ENCODE results near the gene MBNL2.

The MBNL2 gene

GRCh38 chr13:97235549-97236231 is 13.6 kb downstream of the MBNL2 start:
- DNase-seq = no peak

GRCh38 chr13:97237388-97237787 is 15.3 kb downstream of the MBNL2 start:
- no peak for DNase-seq

GRCh38 chr13:97238432-97238831 is 16.3 kb downstream of the MBNL2 start:
- DNase-seq = no peak

GRCh38 chr13:97238883-97239282 is 16.8 kb downstream of the MBNL2 start:
- DNase-seq = no peak

DNA sequence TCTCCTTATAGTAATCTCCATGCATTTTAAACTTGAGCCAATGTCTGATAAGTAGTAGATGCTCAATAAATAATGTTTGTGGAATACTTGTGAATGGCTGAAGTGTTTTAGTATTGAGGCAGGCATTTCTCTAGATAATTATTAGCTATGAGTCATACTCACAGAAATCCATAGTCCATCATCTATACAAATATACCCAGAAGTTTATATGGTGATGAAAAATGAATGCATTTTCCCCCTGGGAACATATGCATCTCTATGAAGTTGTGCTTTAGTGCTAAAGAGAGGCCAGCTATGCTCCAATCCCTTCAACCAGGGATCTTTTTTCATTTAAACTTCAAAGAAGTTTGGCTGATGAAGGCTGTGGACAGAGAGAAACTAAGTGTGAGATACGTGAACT is 17.2 kb downstream of the MBNL2 start:
- no peak for DNase-seq

DNA sequence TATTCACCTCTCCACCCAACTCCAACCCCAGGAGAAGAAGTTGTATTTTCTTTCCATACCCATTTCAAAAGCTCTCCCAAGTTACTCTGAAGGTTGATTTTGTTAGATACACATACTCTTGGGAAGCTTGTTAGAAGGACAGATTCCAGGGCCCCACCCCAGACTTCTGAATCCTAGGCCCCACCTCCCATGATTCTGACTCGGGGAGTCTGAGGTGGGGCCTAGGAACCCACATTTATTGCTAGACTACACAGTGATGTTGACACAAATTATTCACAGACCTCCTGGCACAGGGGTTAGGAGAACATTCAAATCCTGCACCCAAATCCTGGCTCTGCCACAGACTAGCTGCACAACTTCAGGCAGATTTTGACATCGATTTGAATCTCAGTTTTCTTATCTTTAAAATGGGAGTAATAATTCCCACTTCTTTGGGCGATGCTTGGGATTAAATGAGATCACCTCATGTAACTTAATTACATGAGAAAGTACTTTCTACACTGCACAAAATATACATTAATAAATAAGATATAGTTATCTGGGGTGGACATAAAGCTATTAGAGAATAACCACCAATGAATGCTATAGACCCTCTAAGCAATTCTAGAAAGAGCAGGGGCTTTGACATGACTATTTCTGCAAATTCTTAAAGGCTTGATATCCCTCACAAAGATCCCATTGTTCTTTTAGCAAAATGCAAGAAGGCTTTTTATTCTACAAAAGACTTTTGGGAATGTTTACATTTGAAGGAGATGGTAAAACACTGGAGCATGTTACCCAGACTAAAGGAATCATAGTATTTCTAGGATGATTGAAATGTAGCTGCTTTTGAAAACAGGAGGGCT is 18.0 kb downstream of the MBNL2 start:
- DNase-seq = no peak

- no peak for DNase-seq
Measured at GRCh38 chr13:97240788-97241734, 18.9 kb downstream of the MBNL2 start.

GRCh38 chr13:97241761-97242160 is 19.6 kb downstream of the MBNL2 start:
- DNase-seq = no peak

GRCh38 chr13:97242755-97243497 is 20.8 kb downstream of the MBNL2 start:
- no peak for DNase-seq

DNA sequence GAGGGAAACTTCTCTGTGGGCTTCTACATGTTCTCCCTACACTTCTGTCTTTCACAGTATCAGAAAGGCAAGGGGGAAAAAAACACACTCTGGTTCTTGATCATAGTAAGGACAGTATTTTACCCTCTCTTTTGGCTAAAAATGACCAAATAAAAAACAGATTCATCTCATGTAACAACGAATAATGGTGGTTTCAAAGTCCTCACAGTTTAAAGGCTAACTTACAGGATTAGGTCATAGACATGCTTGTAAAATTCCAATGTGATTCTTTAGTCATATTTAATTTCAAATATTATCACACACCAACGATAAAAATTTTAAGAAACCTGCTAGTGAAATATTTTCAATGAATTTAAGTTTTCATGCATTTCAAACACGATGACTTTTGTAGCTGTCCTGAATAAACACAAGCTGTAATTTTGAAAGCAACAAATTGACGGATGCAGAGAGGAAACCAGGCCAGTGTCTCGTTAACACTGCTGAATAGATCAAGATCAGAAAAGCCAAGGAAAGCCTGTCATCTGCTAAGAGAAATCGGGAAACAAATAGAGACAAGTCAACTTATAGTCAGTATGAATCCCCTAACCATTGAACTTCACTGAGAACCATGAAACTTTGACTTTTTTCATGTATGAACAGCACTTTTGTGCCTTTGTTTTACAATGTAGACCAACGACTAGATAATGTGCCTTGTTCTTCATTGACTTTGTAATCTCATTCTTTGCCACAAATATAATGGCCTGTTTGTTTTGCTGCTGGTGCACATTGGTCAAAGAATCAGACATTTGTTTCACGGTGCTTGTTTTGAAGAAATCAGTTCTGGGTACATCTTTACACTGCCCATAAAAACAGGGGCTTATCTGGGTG is 22.0 kb downstream of the MBNL2 start:
- no peak for DNase-seq

GRCh38 chr13:97245011-97245410 is 22.9 kb downstream of the MBNL2 start:
- DNase-seq = no peak

- DNase-seq = no peak
Measured at GRCh38 chr13:97246596-97247158, 24.5 kb downstream of the MBNL2 start.

GRCh38 chr13:97248243-97248642 is 26.1 kb downstream of the MBNL2 start:
- DNase-seq = no peak

DNA sequence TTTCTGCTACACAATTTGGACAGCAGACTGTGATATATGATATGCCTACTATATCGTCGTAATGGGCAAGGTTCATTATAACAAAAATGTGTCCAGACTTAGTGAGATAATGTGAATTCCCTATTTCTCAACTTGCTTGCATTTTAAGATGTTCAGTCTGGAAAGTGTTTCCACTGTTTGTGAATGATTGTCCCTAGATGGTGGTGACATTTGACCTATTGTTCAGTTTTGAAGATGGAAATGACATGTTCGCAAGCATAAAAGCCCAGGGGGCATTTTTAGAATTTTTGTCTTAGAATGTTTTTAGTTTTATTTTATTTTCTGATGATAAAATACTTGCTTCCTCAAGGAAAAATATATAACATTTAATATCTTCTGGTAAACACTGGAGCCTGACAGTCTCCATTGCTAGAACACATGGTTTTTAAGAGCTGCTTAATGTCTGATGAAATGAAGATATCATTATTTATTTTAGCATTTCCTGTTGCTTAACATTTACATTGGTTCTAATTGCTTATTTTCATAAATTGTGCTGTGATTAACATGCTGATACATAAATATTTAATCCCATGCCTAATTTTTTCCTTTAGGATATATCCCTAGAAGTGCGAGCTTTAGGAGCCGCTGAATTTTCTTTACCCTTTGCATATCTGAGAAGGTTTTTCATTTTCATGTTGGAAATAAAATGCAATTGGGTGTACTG is 27.1 kb downstream of the MBNL2 start:
- DNase-seq = no peak

DNA sequence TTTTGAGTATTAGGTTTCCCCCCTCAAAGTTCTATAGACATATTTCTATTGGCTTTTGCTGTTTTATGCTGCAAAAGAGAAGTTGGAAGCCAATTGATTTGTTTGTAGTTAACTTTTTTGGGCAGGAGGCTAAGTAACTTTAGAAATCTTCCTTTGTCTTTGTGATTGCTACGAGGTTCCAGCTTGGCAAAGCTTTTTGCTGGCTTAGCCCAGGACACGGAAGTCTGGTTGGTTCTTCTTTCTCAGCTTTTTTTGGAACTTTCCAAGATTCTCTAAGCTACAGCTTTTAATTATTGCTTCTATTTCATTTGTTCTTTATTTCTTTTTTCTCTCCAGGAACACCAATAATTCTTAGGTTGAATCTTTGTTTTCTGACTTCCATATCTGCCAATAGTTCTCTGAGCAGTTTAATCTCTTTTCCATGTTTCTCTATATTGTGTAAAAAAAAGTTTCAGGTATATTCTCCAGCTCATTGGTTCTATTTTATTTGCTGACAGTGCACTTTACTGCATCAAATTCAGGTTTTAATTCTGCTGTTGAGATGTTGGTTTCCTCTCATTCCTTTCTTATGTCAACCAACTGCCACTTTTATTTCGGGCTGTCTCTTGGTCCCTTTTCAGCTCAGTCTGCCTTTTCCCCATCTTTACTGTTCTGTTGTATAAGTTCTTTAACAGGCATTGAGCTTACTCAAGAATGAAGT is 27.8 kb downstream of the MBNL2 start:
- no peak for DNase-seq

DNA sequence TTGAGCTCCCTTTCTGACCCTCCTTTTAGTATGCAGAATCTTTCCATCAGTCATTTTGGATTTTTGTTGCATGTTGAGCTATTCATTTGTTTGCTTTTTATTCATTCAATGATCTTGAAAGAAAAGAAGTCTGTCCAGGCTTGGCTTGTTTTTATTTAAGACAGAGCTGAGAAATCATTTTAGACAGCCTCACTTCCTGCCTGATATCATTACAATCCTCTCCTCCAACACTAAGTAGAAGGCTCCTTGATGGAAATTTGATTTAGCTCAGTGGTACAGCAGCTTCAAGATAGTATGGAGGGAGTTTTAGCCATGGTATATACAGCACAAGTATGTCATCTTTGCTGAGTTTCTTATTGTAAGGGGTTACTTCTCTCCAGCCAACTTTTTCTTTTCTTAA is 28.4 kb downstream of the MBNL2 start:
- no peak for DNase-seq

DNA sequence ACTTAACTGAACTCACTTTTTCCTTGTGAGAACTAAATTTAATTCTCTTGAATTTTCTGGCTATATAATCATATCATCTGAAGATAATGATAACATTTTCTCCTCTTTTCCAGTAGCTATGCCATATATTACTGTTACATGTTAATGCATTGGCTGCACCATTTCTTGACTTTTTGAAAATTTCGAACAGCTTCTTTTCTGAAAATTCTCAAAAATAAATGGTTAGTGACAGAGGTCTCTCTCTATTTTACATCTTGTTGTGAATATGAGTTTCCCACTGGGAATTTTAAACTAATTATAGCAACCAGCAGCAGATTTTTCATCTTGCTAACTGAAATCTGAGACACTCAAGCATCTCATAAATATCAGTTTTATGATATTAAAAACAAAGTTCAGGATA is 30.6 kb downstream of the MBNL2 start:
- no peak for DNase-seq

GRCh38 chr13:97253581-97254293 is 31.6 kb downstream of the MBNL2 start:
- no peak for DNase-seq

DNA sequence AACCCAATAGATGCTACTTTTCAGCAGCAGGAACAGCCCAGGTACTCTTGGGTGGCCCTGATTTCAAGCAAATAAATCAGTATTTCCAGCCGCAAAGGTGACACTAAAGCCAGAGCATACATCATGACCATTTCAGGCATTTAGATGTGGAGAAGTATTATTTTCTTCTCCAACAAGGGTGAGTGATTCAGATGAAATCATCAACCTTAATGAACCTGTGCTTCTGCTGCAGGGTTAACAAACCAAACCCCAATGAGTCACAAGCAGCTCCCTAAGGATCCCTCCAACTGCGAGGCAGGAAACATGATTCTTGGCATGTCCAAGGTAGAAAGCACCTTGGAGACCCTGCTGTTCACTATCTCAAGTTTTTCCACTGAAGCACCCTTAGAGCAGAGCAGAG is 32.7 kb downstream of the MBNL2 start:
- no peak for DNase-seq

Data from effector CD8-positive, alpha-beta T cell (primary cell).